ENCODE results near the gene FEM1B. TPM values are rescaled to one million over a fixed set of nuclear protein-coding genes. Genes with fewer than 3 reads are reported as not detected.

The FEM1B gene
- total RNA-seq, 1 donor from 2014 or later = 71.1 TPM

DNA sequence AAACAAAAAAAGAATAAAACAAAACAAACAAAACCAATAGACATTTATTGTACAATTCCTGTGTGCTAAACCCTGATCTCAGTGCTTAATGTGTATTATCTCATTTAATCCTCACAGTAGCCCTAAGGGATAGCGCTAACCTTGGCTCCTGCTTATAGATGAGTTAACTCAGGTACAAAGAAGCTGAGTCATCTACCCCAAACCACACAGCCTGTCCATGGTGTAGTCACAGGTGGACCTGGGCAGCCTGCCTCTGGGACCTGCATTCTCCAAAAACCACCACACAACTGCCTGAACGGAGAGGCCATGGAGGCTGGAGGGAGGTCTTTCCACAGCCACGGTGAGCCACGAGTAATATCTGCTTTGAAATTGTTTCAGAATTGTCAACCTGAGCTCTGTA, 42.5 kb upstream of the FEM1B start:
- Mint-ChIP-seq H3K27ac (ENCODE audit: unreplicated experiment) (no peak overlapping the region), H3K9me3 (ENCODE audit: unreplicated experiment) (peaks cover 6% of the 10 kb centered on the region), H3K4me3 (ENCODE audit: unreplicated experiment) (no peak overlapping the region), H3K36me3 (ENCODE audit: unreplicated experiment) (no peaks in the 10 kb centered on the region), H3K4me1 (ENCODE audit: unreplicated experiment) (peaks cover 3% of the 10 kb centered on the region), H3K27me3 (ENCODE audit: unreplicated experiment) (no peaks in the 10 kb centered on the region)
- DNase-seq (ENCODE audit: extremely low spot score, unreplicated experiment) = peak; percentile 54
- TF ChIP-seq, protein P1, sequence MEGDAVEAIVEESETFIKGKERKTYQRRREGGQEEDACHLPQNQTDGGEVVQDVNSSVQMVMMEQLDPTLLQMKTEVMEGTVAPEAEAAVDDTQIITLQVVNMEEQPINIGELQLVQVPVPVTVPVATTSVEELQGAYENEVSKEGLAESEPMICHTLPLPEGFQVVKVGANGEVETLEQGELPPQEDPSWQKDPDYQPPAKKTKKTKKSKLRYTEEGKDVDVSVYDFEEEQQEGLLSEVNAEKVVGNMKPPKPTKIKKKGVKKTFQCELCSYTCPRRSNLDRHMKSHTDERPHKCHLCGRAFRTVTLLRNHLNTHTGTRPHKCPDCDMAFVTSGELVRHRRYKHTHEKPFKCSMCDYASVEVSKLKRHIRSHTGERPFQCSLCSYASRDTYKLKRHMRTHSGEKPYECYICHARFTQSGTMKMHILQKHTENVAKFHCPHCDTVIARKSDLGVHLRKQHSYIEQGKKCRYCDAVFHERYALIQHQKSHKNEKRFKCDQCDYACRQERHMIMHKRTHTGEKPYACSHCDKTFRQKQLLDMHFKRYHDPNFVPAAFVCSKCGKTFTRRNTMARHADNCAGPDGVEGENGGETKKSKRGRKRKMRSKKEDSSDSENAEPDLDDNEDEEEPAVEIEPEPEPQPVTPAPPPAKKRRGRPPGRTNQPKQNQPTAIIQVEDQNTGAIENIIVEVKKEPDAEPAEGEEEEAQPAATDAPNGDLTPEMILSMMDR (IDR thresholded peaks at IDR 0.05) = no peak

DNA sequence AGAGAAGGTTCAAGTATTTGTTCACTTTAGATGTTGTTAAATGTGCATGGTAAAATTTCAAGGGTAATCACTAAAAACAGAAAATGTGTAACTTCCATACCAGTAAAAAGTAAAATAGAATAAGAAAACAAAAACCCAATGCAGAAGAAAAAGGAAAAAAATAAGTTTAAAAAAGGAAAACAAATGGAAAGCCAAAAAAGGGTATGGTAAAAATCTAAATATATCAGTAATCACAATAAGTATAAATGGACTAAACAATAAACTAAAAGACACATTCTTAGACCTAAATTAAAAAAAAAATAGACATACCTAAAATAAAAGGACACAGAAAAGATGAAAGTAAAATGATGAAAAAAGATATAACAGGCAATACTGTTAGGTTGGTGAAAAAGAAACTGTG, 38.5 kb upstream of the FEM1B start:
- Mint-ChIP-seq H3K27ac (ENCODE audit: unreplicated experiment) (no peak overlapping the region), H3K9me3 (ENCODE audit: unreplicated experiment) (peaks cover 10% of the 10 kb centered on the region), H3K36me3 (ENCODE audit: unreplicated experiment) (peaks cover 2% of the 10 kb centered on the region), H3K4me1 (ENCODE audit: unreplicated experiment) (peaks cover 2% of the 10 kb centered on the region), H3K27me3 (ENCODE audit: unreplicated experiment) (no peaks in the 10 kb centered on the region), H3K4me3 (ENCODE audit: unreplicated experiment) (no peak overlapping the region)
- no peak for DNase-seq (ENCODE audit: extremely low spot score, unreplicated experiment)
- TF ChIP-seq, protein P1 (IDR thresholded peaks at IDR 0.05) = no peak

DNA sequence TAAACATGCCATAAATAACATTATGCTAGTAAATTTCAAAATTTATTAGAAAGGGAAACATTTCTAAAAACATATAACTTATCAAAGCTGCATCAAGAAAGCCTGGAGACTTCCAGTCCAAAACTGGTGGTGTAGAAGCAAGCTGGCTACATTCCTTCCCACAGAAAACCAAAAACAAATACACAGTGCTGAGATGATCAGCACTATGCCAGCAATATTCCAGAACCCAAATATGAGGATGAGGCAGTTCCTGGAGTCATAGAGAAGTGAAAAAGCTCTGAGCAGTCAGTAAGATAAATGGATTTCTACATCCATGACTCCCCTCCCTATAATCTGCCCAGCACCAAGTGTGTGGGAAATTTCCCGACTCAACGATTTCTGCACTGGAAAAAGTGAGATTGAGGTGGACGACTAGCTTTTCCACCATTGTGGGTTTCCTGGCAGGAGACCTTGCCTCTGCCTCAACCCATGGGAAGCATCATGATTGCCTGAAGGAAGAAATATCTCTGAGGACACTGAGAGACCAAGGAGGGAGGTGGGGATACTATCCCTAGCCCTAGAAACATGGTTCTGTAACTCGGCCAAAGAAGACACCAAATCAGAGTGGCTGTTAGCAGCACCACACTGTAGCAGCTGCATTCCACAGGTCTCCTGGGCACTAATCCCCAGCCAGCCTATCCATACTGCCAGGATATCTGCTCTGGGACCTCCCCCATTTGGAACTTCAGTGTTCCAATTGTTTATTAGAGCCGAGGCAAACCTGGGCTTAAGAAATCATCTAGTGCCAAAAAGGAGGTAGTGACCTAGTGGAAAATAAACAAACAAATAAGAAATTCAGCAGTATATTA, 36.2 kb upstream of the FEM1B start:
- TF ChIP-seq, protein P1 (IDR thresholded peaks at IDR 0.05) = no peak
- no peaks in the 10 kb centered on the region for H3K27me3 Mint-ChIP-seq (ENCODE audit: unreplicated experiment)
- H3K36me3 Mint-ChIP-seq (ENCODE audit: unreplicated experiment) = peaks cover 2% of the 10 kb centered on the region
- no peak for DNase-seq (ENCODE audit: extremely low spot score, unreplicated experiment)
- no peak overlapping the region for H3K4me3 Mint-ChIP-seq (ENCODE audit: unreplicated experiment)
- peaks cover 10% of the 10 kb centered on the region for H3K9me3 Mint-ChIP-seq (ENCODE audit: unreplicated experiment)
- H3K27ac Mint-ChIP-seq (ENCODE audit: unreplicated experiment) = peak overlapping the region; percentile 32
- H3K4me1 Mint-ChIP-seq (ENCODE audit: unreplicated experiment) = peaks cover 2% of the 10 kb centered on the region

DNA sequence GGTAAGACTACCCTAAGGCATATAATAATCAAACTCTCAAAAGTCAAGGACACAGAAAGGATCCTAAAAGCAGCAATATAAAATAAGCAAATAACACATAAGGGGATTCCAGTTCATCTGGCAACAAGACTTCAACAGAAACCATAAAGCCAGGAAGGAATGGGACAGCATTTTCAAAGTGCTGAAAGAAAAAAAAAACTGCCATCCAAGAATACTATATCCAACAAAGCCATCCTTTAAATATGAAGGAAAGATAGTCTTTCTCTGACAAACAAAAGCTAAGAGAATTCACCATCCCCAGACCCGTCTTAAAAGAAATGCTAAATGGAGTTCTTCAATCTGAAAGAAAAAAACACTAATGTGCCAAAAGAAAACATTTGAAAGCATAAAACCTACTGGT, 33.3 kb upstream of the FEM1B start:
- H3K4me1 Mint-ChIP-seq (ENCODE audit: unreplicated experiment) = peaks cover 4% of the 10 kb centered on the region
- no peak overlapping the region for H3K4me3 Mint-ChIP-seq (ENCODE audit: unreplicated experiment)
- H3K27ac Mint-ChIP-seq (ENCODE audit: unreplicated experiment) = no peak overlapping the region
- peaks cover 4% of the 10 kb centered on the region for H3K9me3 Mint-ChIP-seq (ENCODE audit: unreplicated experiment)
- TF ChIP-seq, protein P1 (IDR thresholded peaks at IDR 0.05) = no peak
- DNase-seq (ENCODE audit: extremely low spot score, unreplicated experiment) = no peak
- peaks cover 4% of the 10 kb centered on the region for H3K36me3 Mint-ChIP-seq (ENCODE audit: unreplicated experiment)
- no peaks in the 10 kb centered on the region for H3K27me3 Mint-ChIP-seq (ENCODE audit: unreplicated experiment)

DNA sequence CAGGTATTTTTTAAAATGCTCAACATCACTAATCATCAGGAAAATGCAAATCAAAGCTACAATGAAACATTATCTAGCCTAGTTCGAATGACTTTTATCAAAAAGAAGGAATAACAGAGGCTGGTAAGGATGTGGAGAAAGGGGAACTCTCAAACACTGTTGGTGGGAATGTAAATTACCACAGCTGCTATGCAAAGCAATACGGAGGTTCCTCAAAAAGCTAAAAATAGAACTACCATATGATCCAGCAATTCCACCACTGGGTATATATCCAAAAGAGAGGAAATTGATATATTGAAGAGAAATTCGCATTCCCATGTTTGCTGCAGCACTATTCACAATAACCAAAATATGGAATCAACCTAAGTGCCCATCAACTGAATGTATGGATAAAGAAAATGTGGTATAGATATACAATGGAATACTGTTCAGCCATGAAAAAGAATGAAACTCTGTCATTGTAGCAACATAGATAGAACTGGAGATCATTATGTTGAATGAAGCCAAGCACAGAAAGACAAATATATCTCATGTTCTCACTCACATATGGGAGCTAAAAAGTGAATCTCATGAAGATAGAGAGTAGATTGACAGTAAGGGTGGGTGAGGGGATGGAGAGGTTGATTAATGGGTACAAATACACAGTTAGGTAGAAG, 28.4 kb upstream of the FEM1B start:
- H3K27ac Mint-ChIP-seq (ENCODE audit: unreplicated experiment) = no peak overlapping the region

More for the DNA sequence above, 28.4 kb upstream of the FEM1B start:
- Mint-ChIP-seq H3K4me1 (ENCODE audit: unreplicated experiment) (peaks cover 7% of the 10 kb centered on the region), H3K36me3 (ENCODE audit: unreplicated experiment) (peaks cover 2% of the 10 kb centered on the region), H3K9me3 (ENCODE audit: unreplicated experiment) (no peaks in the 10 kb centered on the region), H3K27me3 (ENCODE audit: unreplicated experiment) (no peaks in the 10 kb centered on the region), H3K4me3 (ENCODE audit: unreplicated experiment) (no peak overlapping the region)
- TF ChIP-seq, protein P1 (IDR thresholded peaks at IDR 0.05) = no peak
- DNase-seq (ENCODE audit: extremely low spot score, unreplicated experiment) = no peak

Data from osteocyte (in vitro differentiated cells).